HG03521 (cell line): ENCODE data around the gene GRAMD1C.
"Not testable (repeated sequence)": the region's sequence is repeated elsewhere in the genome, so short reads cannot be mapped to it uniquely, and the experiment has no call there.

Source experiments
- ATAC-seq: cut with Tn5 transposase; IDR thresholded peaks from one replicate; pipeline ENCODE4 v1.9.1; 2021; ENCODE audit warnings: mild to moderate bottlenecking, moderate library complexity; ENCODE audit not compliant: unreplicated experiment

The GRAMD1C gene

GRCh38 chr3:113850391-113850790 lies 11.8 kb downstream of the GRAMD1C start:
- ATAC-seq, result not testable (repeated sequence)

GRCh38 chr3:113852506-113852905 lies 13.9 kb downstream of the GRAMD1C start:
- no peak for ATAC-seq

GRCh38 chr3:113867506-113867905 lies 28.9 kb downstream of the GRAMD1C start:
- ATAC-seq, result no peak

- no peak for ATAC-seq
These were observed 34.7 kb downstream of the GRAMD1C start for GRCh38 chr3:113873293-113873692.

GRCh38 chr3:113873814-113874526 lies 35.4 kb downstream of the GRAMD1C start:
- ATAC-seq, result no peak

GRCh38 chr3:113878403-113878802 lies 39.8 kb downstream of the GRAMD1C start:
- no peak for ATAC-seq

- ATAC-seq, result no peak
These were observed 46.5 kb downstream of the GRAMD1C start for GRCh38 chr3:113885050-113885449.

- ATAC-seq, result no peak
These were observed 51.8 kb downstream of the GRAMD1C start for GRCh38 chr3:113890256-113890900.

- no peak for ATAC-seq
These were observed 56.3 kb downstream of the GRAMD1C start for GRCh38 chr3:113894927-113895326.

GRCh38 chr3:113895964-113896363 lies 57.4 kb downstream of the GRAMD1C start:
- ATAC-seq, result no peak

GRCh38 chr3:113896930-113897329 lies 58.3 kb downstream of the GRAMD1C start:
- no peak for ATAC-seq

GRCh38 chr3:113897373-113897777 lies 58.8 kb downstream of the GRAMD1C start:
- ATAC-seq, result no peak

- no peak for ATAC-seq
These were observed 60.3 kb downstream of the GRAMD1C start for GRCh38 chr3:113898892-113899291.

- ATAC-seq, result no peak
These were observed 68.1 kb downstream of the GRAMD1C start for GRCh38 chr3:113906568-113907140.

GRCh38 chr3:113908133-113908532 lies 69.5 kb downstream of the GRAMD1C start:
- ATAC-seq, result no peak

- ATAC-seq, result no peak
These were observed 72.4 kb downstream of the GRAMD1C start for GRCh38 chr3:113910966-113911365.

GRCh38 chr3:113912552-113913236 lies 74.1 kb downstream of the GRAMD1C start:
- peak; percentile 94 for ATAC-seq

GRCh38 chr3:113914646-113915045 lies 76.1 kb downstream of the GRAMD1C start:
- ATAC-seq, result no peak

- no peak for ATAC-seq
These were observed 89.0 kb downstream of the GRAMD1C start for GRCh38 chr3:113927556-113927955.

GRCh38 chr3:113946831-113947230 lies 108.2 kb downstream of the GRAMD1C start:
- ATAC-seq, result no peak

- ATAC-seq, result peak; percentile 72
These were observed 108.9 kb downstream of the GRAMD1C start, which contains the start of gene ZDHHC23 for GRCh38 chr3:113947372-113948014. Gene ZDHHC23, plus strand, starts transcription at chr3:113948013. Its CDS starts 790 bp downstream, at chr3:113948803.
